Spleen (tissue), 7 donors: ENCODE data around the gene ACVR1.

Experiments used
- POLR2A ChIP-seq, 3 donors: fragments of 450-650 bp; IDR thresholded peaks; one replicate each; pipeline ENCODE4 v1.5.1; 2017; ENCODE audit warnings: antibody characterized with exemption in 3 of 3, mild to moderate bottlenecking in 1 of 3
- TF ChIP-seq, protein P1 (sequence below), 11 experiments: fragments of 200-600 bp in 7 of 11; fragments of 450-650 bp in 4 of 11; sonication (generic) in 4 of 11; IDR thresholded peaks in 8 of 11; conservative IDR thresholded peaks in 3 of 11; 1 replicate in 7 of 11; 2 replicates in 4 of 11; pipeline versions ENCODE4 v1.4.0 to v1.8.0; 2016 to 2021; ENCODE audit warnings: antibody characterized with exemption in 11 of 11, inconsistent platforms in 4 of 11, mild to moderate bottlenecking in 1 of 11
- donor health status: DM: no; HTN: no; CAD: no; lungs with moderate emphysema.
- donor health status: DM: no; HTN: no; CAD: no.
- donor health status: DM: no; HTN: no; CAD: no.

GRCh38 chr2:157820193-157820592 is 55.9 kb downstream of the ACVR1 start:
- TF ChIP-seq, protein P1, sequence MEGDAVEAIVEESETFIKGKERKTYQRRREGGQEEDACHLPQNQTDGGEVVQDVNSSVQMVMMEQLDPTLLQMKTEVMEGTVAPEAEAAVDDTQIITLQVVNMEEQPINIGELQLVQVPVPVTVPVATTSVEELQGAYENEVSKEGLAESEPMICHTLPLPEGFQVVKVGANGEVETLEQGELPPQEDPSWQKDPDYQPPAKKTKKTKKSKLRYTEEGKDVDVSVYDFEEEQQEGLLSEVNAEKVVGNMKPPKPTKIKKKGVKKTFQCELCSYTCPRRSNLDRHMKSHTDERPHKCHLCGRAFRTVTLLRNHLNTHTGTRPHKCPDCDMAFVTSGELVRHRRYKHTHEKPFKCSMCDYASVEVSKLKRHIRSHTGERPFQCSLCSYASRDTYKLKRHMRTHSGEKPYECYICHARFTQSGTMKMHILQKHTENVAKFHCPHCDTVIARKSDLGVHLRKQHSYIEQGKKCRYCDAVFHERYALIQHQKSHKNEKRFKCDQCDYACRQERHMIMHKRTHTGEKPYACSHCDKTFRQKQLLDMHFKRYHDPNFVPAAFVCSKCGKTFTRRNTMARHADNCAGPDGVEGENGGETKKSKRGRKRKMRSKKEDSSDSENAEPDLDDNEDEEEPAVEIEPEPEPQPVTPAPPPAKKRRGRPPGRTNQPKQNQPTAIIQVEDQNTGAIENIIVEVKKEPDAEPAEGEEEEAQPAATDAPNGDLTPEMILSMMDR (IDR thresholded peaks at IDR 0.05 in 8 of 11, conservative IDR thresholded peaks at IDR 0.05 in 3 of 11) = no peak
- TF ChIP-seq POLR2A (IDR thresholded peaks at IDR 0.05) = no peak
